ENCODE results near the gene TEK.

TEK gene

GRCh38 chr9:27162045-27162444, 53.0 kb downstream of the TEK start:
- TF ChIP-seq CTCF (IDR thresholded peaks at IDR 0.05; ENCODE audit: insufficient read depth, low read length, missing control alignments) = no peak
- ChIA-PET POLR2A (no interaction called here), CTCF (interaction anchor here (1.2 kb wide), 1 partner anchor 9 kb away, joined by 4 read pairs; no protein-coding TSS in a partner anchor)
- DNase-seq (ENCODE audit: low read depth, low spot score) = no peak
- H3K4me3 ChIP-seq (ENCODE audit: low read depth, low read length) = no peak overlapping the region

- no peak for TF ChIP-seq CTCF (IDR thresholded peaks at IDR 0.05; ENCODE audit: insufficient read depth, low read length, missing control alignments)
- POLR2A ChIA-PET = no interaction called here
- H3K4me3 ChIP-seq (ENCODE audit: low read depth, low read length) = no peak overlapping the region
- no peak for DNase-seq (ENCODE audit: low read depth, low spot score)
- CTCF ChIA-PET = interaction anchor here (2.1 kb wide), 1 partner anchor 11 kb away, joined by 6 read pairs; no protein-coding TSS in a partner anchor
Observed at GRCh38 chr9:27165068-27165467, 56.0 kb downstream of the TEK start.

DNA sequence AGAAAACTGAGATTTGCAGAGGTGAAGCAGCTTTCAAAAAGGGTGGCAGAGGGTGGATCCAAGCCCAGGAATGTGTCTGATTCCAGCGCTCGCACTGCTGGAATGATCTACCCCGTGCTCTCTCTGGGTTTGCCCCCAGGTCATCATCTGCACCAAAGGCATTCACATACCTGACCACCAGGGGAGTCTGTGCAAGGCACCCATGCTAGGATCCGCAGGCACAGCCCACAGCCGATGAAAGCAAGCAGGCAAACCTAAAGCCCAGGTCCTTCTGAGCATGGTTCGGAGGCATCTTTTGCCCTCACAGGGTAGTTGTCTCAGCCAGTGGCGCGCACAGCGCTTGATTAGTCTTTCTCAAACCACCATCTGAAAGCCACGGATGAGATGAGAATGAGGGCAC, 56.6 kb downstream of the TEK start:
- no peak for DNase-seq (ENCODE audit: low read depth, low spot score)
- ChIA-PET POLR2A (no interaction called here), CTCF (interaction anchor here (2.1 kb wide), 1 partner anchor 11 kb away, joined by 6 read pairs; no protein-coding TSS in a partner anchor)
- no peak for TF ChIP-seq CTCF (IDR thresholded peaks at IDR 0.05; ENCODE audit: insufficient read depth, low read length, missing control alignments)
- no peak overlapping the region for H3K4me3 ChIP-seq (ENCODE audit: low read depth, low read length)

- no peak for TF ChIP-seq CTCF (IDR thresholded peaks at IDR 0.05; ENCODE audit: insufficient read depth, low read length, missing control alignments)
- POLR2A ChIA-PET = no interaction called here
- CTCF ChIA-PET = no interaction called here
- DNase-seq (ENCODE audit: low read depth, low spot score) = no peak
- H3K4me3 ChIP-seq (ENCODE audit: low read depth, low read length) = no peak overlapping the region
Observed at GRCh38 chr9:27168496-27168895, 59.5 kb downstream of the TEK start.

DNA sequence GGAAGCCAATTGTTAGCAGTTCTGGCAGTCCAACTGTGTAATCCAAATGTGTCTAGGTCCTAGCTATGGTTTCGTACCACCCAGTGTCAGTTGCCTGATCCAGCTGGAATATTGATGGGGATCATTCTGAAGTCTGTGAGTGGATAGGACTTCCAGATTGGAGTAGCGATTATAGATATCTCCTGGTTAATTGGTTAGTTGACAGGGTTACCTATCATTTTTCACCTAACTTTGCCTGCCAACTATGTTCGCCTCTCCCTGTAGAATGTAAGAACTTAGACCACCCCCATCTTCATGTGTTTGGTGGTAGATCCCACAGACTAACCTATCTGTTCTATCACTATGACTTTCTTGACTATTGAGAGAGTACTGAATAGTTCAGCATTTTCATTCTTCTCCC, 59.9 kb downstream of the TEK start:
- no peak for TF ChIP-seq CTCF (IDR thresholded peaks at IDR 0.05; ENCODE audit: insufficient read depth, low read length, missing control alignments)
- no peak overlapping the region for H3K4me3 ChIP-seq (ENCODE audit: low read depth, low read length)
- DNase-seq (ENCODE audit: low read depth, low spot score) = no peak
- CTCF ChIA-PET = interaction anchor here (1.4 kb wide), 1 partner anchor 10 kb away, joined by 3 read pairs; no protein-coding TSS in a partner anchor
- POLR2A ChIA-PET = no interaction called here

DNA sequence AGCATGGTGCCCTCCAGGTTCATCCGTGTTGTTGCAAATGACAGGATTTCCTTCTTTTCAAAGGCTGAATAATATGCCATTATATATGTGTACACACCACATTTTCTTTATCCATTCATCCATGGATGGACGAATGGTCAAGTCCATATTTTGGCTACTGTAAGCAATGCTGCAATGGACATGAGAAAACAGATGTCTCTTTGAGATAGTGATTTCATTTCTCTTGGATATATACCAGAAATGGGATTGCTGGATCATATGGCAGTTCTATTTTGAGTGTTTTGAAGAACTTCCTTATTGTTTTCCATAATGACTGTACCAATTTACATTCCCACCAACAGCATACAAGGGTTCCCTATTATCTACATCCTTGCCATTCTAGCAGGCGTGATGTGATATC, 67.9 kb downstream of the TEK start:
- DNase-seq (ENCODE audit: low read depth, low spot score) = no peak
- CTCF ChIA-PET = no interaction called here
- POLR2A ChIA-PET = no interaction called here
- no peak overlapping the region for H3K4me3 ChIP-seq (ENCODE audit: low read depth, low read length)
- TF ChIP-seq CTCF (IDR thresholded peaks at IDR 0.05; ENCODE audit: insufficient read depth, low read length, missing control alignments) = no peak
